ENCODE measurements around the gene SLC25A28. TPM values are rescaled to one million over a fixed set of nuclear protein-coding genes. Genes with fewer than 3 reads are reported as not detected.

SLC25A28 gene
- total and polyA plus RNA-seq, 2 experiments from 2014 or later = 12.4 to 15.5 TPM

- peak; percentile 24 for ATAC-seq
- H3K27me3 ChIP-seq (ENCODE audit: insufficient read depth) = peaks cover 14% of the 10 kb centered on the region
These were observed 39.7 kb upstream of the SLC25A28 start for GRCh38 chr10:99659868-99660366.

GRCh38 chr10:99659031-99659867, 39.0 kb upstream of the SLC25A28 start, which contains the start of gene ENTPD7:
Gene ENTPD7 (plus strand): TSS chr10:99659509. CDS start chr10:99659957, 448 bp downstream.
- Mint-ChIP-seq H3K9me3 (no peaks in the 10 kb centered on the region), H3K36me3 (ENCODE audit: low read depth) (no peaks in the 10 kb centered on the region), H3K4me3 (peak within 1 kb of the TSS; percentile 85), H3K27me3 (ENCODE audit: insufficient read depth, low read depth, poor library complexity) (peaks cover 11% of the 10 kb centered on the region), H3K27ac (peak within 1 kb of the TSS; percentile 38; the same call in 1 of the 2 replicates), H3K4me1 (peaks cover 13% of the 10 kb centered on the region)
- peak within 1 kb of the TSS; percentile 99 for H2AFZ ChIP-seq
- TF ChIP-seq POLR2AphosphoS5 (IDR thresholded peaks at IDR 0.05; ENCODE audit: low read depth) (peak; percentile 74), CREB1 (CRISPR knock-in tag; IDR thresholded peaks at IDR 0.05; ENCODE audit: low read depth) (peak; percentile 54), ZNF114 (CRISPR knock-in tag; IDR thresholded peaks at IDR 0.05) (no peak)
- peak within 1 kb of the TSS; percentile 93 for H3K4me2 ChIP-seq
- H3F3A ChIP-seq (replicated peaks; ENCODE audit: low read depth) = no peaks in the 10 kb centered on the region
- peaks cover 3% of the 10 kb centered on the region; the same call in 1 of the 2 replicates for H3K4me1 ChIP-seq (ENCODE audit: insufficient read depth)
- no peaks in the 10 kb centered on the region for H3K79me2 ChIP-seq (replicated peaks; ENCODE audit: insufficient read depth)
- peaks cover 14% of the 10 kb centered on the region for H3K27me3 ChIP-seq (ENCODE audit: insufficient read depth)
- H3K9me2 ChIP-seq (ENCODE audit: insufficient read depth) = no peaks in the 10 kb centered on the region
- H4K20me1 ChIP-seq (replicated peaks; ENCODE audit: insufficient read depth) = no peaks in the 10 kb centered on the region
- H3K27ac ChIP-seq (ENCODE audit: low read depth) = no peak within 1 kb of the TSS
- H3K36me3 ChIP-seq (ENCODE audit: insufficient read depth) = no peaks in the 10 kb centered on the region
- ATAC-seq (peak; percentile 97), DNase-seq (ENCODE audit: low spot score) (peak; percentile 99)
- H3K4me3 ChIP-seq = peak within 1 kb of the TSS; percentile 91

More at GRCh38 chr10:99659868-99660366, 39.7 kb upstream of the SLC25A28 start:
- TF ChIP-seq CTCF (conservative IDR thresholded peaks at IDR 0.05; ENCODE audit: low read depth in 2 of 2) (no peak), ZNF114 (CRISPR knock-in tag; IDR thresholded peaks at IDR 0.05) (no peak), JUNB (IDR thresholded peaks at IDR 0.05; ENCODE audit: unreplicated experiment) (no peak), CREB1 (CRISPR knock-in tag; IDR thresholded peaks at IDR 0.05; ENCODE audit: low read depth) (no peak), ETS1 (IDR thresholded peaks at IDR 0.05) (no peak), ZNF331 (CRISPR knock-in tag; IDR thresholded peaks at IDR 0.05; ENCODE audit: low read depth) (no peak), STAT1 (IDR thresholded peaks at IDR 0.05; ENCODE audit: unreplicated experiment) (no peak), NANOG (IDR thresholded peaks at IDR 0.05; ENCODE audit: borderline replicate concordance) (no peak)
- no peaks in the 10 kb centered on the region for H3K36me3 ChIP-seq (ENCODE audit: insufficient read depth)
- H3K27ac ChIP-seq (ENCODE audit: low read depth) = no peak overlapping the region
- Mint-ChIP-seq H3K4me1 (peaks cover 13% of the 10 kb centered on the region), H3K9me3 (no peaks in the 10 kb centered on the region), H3K36me3 (ENCODE audit: low read depth) (no peaks in the 10 kb centered on the region), H3K4me3 (peak overlapping the region; percentile 85), H3K27ac (no peak overlapping the region), H3K27me3 (ENCODE audit: insufficient read depth, low read depth, poor library complexity) (peaks cover 11% of the 10 kb centered on the region)
- H3K4me3 ChIP-seq = peak overlapping the region; percentile 91
- peaks cover 3% of the 10 kb centered on the region; the same call in 1 of the 2 replicates for H3K4me1 ChIP-seq (ENCODE audit: insufficient read depth)
- H3K9me2 ChIP-seq (ENCODE audit: insufficient read depth) = no peaks in the 10 kb centered on the region
- no peaks in the 10 kb centered on the region for H3K79me2 ChIP-seq (replicated peaks; ENCODE audit: insufficient read depth)
- H2AFZ ChIP-seq = peak overlapping the region; percentile 94
- H4K20me1 ChIP-seq (replicated peaks; ENCODE audit: insufficient read depth) = no peaks in the 10 kb centered on the region
- peak; percentile 30 for DNase-seq (ENCODE audit: low spot score)
- no peaks in the 10 kb centered on the region for H3F3A ChIP-seq (replicated peaks; ENCODE audit: low read depth)
- H3K4me2 ChIP-seq = peak overlapping the region; percentile 93
